HG02973 (cell line): ENCODE measurements around the gene GSAP.
"Not testable (repeated sequence)": the region's sequence is repeated elsewhere in the genome, so short reads cannot be mapped to it uniquely, and the experiment has no call there.

Source experiments
- ATAC-seq: cut with Tn5 transposase; IDR thresholded peaks from one replicate; pipeline ENCODE4 v1.9.1; 2021; ENCODE audit warnings: moderate library complexity; ENCODE audit not compliant: unreplicated experiment

Gene GSAP

GRCh38 chr7:77293046-77293445 is 123.1 kb downstream of the GSAP start:
- ATAC-seq = no peak

GRCh38 chr7:77290425-77290824 is 125.7 kb downstream of the GSAP start:
- ATAC-seq = no peak

- ATAC-seq = no peak
Observed at GRCh38 chr7:77289387-77289786, 126.8 kb downstream of the GSAP start.

GRCh38 chr7:77288676-77289320 is 127.4 kb downstream of the GSAP start:
- no peak for ATAC-seq

- ATAC-seq = no peak
Observed at GRCh38 chr7:77284616-77285015, 131.5 kb downstream of the GSAP start.

- no peak for ATAC-seq
Observed at GRCh38 chr7:77284005-77284404, 132.1 kb downstream of the GSAP start.

GRCh38 chr7:77282897-77283296 is 133.3 kb downstream of the GSAP start:
- ATAC-seq = no peak

GRCh38 chr7:77281780-77282478 is 134.2 kb downstream of the GSAP start:
- ATAC-seq = no peak

- no peak for ATAC-seq
Observed at GRCh38 chr7:77276120-77276519, 140.0 kb downstream of the GSAP start.

- not testable (repeated sequence) for ATAC-seq
Observed at GRCh38 chr7:77275663-77276062, 140.5 kb downstream of the GSAP start.

- ATAC-seq = no peak
Observed at GRCh38 chr7:77271766-77272165, 144.4 kb downstream of the GSAP start.

GRCh38 chr7:77270094-77270480 is 146.1 kb downstream of the GSAP start:
- ATAC-seq = no peak

GRCh38 chr7:77269360-77270093 is 146.6 kb downstream of the GSAP start:
- peak; percentile 65 for ATAC-seq

GRCh38 chr7:77266291-77266794 is 149.8 kb downstream of the GSAP start:
- ATAC-seq = peak; percentile 88

GRCh38 chr7:77265666-77266065 is 150.5 kb downstream of the GSAP start:
- no peak for ATAC-seq

GRCh38 chr7:77262316-77262715 is 153.8 kb downstream of the GSAP start:
- ATAC-seq = no peak
